Activated T-cell treated with anti-CD3 and anti-CD28 coated beads, Interleukin-2, amount 50 U/mL, for 1 hour (primary cell): ENCODE data around the gene HSPA12B.

Source experiments
- DNase-seq: peaks from one replicate; pipeline ENCODE4 v3.0.0-alpha.2; 2020

The HSPA12B gene, protein sequence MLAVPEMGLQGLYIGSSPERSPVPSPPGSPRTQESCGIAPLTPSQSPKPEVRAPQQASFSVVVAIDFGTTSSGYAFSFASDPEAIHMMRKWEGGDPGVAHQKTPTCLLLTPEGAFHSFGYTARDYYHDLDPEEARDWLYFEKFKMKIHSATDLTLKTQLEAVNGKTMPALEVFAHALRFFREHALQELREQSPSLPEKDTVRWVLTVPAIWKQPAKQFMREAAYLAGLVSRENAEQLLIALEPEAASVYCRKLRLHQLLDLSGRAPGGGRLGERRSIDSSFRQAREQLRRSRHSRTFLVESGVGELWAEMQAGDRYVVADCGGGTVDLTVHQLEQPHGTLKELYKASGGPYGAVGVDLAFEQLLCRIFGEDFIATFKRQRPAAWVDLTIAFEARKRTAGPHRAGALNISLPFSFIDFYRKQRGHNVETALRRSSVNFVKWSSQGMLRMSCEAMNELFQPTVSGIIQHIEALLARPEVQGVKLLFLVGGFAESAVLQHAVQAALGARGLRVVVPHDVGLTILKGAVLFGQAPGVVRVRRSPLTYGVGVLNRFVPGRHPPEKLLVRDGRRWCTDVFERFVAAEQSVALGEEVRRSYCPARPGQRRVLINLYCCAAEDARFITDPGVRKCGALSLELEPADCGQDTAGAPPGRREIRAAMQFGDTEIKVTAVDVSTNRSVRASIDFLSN

DNA sequence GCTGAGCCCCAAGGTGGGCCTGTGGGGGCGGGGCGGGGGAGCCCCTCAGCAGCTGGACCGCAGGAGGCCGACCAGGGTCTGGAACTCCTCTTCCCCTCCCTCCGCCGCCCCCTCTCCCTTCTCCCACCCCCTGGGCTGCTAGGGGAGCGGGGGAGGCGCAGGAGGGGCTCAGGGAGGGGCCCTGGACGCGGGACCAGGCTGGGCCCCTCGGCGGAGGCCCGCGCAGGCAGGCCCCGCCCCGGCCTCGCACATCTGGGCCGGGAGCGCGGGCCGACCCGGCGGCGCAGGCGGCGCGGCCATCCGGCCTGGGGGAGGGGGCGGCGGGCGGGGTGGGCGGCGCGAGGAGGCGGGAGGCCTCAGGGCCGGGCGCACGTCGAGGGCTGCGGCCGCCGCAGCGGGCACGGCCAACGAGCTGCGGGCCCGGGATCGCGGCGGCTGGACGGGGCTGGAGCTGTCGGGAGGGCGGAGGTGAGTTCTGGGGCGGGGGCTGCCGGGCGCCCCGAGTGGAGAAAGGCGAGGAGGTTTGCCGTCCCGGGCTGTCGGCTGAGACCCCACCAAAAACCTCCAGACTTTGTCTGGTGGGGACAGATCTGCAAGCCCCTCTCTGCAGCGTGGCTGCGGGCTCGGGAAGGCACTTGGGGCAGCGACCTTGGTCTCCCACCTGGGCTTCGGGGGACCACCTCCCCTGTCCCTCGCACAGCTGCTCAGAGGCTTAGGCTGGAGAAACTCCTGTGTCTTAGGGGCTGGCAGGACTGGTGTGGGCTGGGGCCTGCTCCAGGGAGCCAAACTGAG lies at the start of gene HSPA12B:
TSS of gene HSPA12B (plus strand) at position 359 of the 792 bp plus-strand sequence. CDS start 5,990 bp downstream, outside the sequence.
- no peak for DNase-seq

DNA sequence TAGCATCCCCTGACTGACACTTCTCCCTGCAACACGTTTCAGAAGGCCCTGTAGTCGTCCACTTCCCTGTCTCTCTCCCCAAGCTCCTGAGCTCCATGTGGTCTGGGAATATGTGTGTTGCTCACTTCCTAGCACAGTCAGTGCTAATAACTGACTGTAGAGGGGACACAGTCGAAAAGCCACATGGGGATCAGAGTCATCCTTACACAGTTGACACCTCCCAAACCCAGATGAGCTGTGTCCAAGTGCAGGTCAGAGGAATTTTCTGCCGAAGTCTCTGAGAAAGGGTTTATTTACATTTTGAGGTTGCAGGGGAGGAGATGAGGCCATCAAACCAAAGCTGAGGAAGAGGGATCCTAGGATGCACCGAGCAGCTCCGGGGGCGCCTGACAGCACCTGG lies 47.1 kb upstream of the HSPA12B start:
- no peak for DNase-seq

DNA sequence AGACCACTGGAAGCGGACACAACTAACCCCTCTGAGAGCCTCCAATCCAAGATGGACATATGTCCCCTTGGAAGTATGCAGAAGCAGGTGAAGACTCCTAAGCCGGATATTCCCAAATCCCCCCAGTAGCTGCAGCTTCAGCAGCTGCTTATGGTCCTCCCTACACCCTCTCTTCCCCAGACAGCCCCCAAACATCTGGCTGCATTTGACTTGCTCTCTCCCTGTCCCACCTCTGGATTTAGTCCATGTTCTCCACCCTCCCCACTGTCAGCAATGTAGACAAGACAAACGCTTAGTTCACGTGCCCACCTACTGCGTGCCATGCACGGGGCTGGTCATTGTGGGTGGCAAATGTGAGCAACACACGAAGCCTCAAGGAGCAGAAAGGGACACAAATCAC lies 46.1 kb upstream of the HSPA12B start:
- DNase-seq: no peak

DNA sequence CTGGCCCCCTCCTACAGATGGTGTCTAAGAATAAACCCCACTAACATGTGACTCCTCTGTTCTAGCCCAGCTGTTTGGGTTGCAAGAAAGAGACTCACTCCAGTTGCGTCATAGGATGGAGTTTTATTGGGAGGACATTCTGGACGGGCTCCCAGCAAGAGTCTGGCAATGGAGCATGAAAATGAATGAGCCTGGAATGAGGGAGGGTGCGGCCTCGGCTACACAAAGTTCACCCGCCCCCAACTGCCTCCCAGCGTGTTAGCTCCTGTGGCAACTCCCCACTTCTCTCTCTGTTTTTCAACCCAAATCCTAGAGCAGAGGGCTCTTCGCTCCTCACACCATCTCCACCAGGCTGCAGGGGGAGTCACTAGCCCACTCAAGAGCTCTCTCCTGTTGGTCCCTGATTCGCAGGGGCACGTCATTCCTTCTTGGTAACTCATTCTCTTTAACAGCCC lies 45.6 kb upstream of the HSPA12B start:
- DNase-seq: no peak

DNA sequence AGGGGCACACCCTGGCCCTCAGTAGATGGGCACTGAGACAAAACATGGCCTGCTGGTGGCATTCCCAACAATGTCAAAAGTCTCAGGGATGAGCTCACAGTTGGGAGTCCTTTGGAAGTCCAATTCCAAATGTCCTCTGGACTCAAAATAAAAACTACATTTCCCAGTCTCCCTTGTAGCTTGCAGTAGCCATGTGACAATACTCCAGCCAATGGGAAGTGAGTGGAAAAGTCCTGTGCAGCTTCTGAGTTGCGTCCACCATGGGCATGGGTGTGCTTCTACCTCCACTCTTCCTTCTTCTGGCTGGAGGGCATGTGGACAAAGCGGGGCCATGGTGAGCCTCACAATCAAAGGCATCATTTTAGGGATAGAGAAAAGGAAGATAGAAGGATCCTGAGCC lies 44.8 kb upstream of the HSPA12B start:
- DNase-seq: no peak

DNA sequence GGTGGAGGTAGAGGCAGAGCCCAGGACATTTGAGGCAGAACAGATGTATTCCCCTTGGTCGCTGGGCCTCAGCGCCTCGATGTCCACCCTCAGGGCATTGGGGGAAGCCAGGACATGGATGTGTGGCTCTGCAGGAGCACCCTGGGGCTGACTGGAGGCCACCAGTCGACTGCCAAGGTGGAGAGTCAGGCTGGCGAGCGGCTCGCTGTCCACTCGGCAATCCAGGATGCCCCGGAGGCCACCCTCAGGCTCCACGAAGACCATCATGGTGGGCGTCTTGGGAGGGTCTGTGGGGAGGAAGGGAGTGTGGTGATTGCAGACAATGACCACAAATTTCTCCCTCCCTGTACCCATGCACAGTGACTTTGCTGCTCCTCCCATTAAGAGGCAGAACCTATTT lies 42.5 kb upstream of the HSPA12B start:
- no peak for DNase-seq

DNA sequence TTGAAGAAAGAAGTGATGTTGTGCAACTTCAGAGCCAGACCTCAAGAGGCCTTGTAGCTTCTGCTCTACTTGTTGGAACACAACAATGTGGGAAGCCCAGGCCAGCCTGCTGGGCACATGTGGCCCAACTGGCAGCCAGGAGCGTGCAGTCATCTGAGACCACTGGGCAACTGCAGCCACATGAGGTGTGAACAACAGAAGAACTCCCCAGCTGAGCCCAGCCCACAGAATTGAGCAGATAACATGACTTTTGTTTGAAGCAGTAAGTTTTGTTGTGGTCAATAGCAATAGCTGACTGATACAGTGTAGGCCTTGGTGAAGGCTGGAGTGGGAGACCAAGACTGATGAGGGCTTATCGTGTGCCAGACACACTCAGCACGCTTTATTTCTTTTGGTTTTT lies 42.1 kb upstream of the HSPA12B start:
- DNase-seq: no peak

DNA sequence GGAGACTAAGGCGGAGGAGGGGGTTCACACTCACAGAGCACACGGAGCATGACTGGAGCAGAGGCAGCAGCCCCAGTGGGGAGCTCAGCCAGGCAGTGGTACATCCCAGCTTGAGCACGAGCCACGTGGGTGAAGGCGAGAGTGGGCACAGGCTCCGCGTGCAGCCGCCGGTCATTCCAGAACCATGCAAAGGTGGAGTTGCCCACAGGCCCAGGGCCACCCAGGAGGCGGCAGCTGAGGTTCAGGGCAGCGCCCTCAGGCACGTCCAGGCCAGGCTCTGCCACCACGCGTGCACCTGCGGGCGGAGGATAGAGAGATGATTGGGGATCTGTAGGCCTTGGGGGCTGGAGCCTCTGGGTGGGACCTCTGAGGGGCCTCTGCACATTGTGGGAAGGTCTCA lies 41.2 kb upstream of the HSPA12B start:
- DNase-seq: no peak

DNA sequence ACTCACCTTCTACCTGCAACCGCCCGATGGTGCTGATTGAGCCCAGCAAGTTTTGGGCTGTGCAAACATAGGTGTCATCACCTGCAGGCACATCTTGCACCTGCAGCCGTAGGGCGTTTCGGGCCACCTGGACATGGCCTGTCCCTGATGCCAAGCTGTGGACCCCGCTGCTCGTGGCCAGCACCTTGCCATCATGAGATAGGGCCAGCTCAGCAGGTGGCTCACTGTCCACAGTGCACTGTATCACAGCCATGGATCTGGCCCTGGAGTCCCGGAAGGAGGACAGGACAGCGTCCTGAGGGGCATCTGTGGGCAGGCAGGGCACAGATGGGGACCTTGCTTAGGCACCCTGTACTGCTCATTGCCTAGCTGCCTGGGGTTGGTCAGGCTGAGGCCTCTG lies 40.6 kb upstream of the HSPA12B start:
- no peak for DNase-seq

DNA sequence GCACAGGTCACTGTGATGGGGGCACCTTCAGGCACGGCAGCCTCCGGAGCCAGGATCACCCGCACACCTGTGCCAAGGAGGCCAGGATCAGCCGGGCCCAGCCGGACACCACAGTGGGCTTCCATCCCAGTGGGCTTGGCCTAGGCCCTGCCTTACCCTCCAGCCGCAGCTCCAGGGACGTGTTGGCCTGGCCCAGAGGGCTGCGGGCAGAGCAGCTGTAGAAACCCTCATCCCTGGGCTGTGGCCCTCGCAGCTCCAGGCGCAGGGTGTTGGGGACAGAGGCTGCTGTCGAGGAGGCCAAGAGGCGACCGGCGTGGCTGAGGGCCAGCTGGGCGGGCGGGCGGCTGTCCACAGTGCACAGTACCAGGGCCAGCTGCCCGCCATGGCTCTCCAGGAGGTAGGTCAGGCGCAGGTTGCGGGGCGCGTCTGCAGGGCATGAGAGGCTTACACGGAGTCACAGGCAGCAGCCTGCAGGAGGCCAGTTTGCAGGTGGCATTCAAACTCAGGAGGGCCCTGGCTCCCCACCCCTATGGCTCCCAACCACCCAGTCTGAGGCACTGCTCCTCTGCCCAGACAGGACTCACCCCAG lies 39.7 kb upstream of the HSPA12B start:
- DNase-seq: no peak

DNA sequence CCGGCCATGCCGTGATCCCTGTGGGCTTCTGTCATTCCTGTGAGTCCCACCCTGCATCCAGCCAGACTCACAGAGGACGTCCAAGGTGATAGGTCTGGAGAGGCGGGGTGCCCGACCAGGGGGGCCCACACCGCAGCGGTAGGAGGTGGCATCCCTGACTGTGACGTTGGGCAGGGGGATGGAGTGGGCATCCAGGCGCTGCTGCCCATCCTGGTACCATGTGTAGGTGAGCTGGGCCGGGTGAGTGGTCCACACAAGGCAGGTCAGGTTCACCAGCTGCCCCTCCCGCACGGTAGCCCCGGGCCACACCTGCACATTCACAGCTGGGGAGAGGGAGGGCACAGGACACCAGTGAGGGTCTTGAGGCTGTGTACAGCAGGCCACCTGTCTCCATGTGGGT lies 39.1 kb upstream of the HSPA12B start:
- DNase-seq: no peak

DNA sequence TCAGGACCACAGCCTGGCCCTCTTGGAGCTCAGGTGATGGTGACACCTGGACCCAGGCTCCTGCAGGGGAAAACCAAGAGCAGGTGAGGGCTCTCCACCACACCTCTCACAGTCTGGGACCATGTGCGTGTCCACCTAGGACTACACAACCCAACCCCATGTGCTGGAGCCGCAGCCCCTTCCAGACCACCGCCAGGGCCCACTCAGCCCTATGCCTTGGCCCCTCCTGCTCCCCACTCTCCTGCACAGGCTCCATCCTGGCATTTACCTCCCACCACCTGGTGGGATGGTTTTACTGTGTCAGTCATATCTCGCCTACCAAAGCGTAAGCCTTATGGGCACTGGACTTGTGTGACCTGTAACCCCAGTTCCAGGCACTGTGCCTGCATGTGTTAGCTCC lies 37.6 kb upstream of the HSPA12B start:
- DNase-seq: no peak

DNA sequence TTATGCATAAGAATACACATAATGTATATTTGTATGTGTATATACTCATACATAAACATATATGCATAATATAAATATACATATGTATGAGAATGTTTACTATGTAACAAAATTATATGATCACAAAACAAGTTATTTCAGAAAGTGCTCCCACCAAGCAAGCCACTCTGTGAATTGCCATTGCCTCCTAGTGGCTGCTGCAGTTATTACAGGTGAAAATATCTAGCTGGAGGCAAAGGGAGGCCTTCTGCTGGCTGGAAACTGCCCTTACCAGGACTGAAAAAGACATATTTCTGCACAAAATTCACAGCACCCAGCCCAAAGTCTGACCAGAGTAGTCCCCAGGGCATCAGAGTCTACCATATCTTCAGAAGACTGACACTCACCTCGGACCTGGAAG lies 36.3 kb upstream of the HSPA12B start:
- DNase-seq: no peak

DNA sequence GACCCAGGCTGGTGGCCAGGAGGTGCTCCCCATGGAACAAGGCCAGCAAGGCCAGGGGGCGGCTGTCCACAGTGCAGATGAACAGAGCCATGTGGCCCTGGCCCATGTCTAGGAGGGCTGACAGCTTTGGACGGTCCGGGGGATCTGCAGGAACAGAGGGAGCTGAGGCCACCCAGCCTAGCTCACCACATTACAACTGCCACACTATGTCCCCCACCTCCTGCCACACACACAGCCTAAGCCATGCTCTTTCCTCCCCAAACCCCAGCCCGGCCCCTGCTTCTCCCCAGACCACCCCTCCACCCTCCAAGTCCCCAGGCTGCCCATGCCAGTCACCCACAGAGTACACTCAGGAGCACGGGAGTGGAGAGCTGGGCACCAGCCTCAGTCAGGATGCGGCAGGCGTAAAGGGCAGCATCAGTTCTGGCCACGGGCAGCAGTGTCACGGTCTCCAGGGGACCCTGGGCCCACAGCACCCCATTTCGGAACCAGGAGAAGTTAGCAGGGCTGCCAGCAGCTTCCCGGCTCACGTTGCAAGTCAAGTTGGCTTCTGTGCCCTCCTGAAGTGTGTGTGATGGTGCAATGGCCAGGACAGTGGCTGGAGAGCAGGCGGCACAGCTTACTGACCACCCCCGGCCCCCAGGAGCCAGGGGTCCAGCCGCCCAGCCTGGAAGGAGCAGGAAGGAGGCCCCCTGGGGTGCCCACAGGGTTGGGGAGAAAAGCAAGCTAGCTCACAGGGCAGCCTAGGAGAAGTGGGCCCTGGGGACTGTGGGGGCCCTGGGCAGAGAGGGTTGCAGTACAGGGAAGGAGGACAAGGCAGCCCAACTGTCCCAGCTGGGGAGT lies 35.5 kb upstream of the HSPA12B start:
- DNase-seq: no peak

DNA sequence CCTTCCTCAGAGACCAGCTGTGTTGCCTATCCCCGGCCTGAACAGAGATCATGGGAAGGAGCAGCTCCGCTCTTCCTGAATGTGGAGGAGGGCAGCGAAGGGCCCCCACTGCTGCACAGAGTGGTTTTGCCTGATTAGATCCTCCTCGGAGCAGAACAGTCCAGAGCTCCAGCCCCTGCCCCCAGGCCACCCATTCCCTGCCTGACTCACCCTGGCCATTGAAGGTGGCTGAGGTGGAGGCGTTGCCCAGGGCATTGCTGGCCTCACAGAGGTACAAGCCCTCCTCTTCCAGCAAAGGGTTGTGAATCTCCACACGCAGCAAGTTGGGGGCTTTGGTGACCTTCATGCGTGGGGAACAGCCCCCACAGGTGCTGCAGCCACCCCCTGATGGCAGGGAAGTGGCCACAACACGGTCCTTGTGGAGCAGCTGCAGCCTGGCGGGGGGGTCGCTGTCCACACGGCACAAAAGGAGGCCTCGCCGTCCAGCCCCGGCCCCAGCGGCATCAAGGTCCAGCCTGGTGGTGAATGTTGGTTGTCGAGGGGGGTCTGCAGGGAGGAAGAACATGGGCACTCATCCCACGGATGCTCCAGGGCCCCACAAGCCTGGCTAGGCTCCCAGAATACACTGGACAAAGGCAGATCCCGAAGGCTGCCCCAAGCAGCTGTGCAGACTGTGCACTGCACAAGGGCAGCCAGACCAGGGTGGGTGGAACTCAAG lies 34.7 kb upstream of the HSPA12B start:
- DNase-seq: no peak

DNA sequence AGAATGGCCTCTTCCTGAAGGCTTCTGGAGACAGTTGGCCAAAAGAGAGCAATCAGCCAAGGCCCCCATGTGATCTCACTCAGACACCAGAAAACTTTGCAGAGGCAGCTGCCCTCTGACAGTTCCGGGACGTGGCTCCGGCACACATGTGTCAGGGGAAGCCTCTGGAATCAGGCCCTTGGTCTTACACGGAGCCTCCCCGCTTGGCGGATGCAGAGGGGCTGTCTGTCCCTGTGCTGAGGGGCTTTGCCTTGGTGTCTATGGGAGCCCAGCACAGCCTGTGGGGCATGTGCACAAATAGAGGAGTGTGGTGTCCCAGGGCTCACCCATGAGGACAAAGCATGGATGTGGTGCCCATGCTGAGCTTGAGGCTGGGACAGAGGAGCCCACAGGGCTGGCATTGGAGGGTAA lies 33.9 kb upstream of the HSPA12B start:
- DNase-seq: no peak

DNA sequence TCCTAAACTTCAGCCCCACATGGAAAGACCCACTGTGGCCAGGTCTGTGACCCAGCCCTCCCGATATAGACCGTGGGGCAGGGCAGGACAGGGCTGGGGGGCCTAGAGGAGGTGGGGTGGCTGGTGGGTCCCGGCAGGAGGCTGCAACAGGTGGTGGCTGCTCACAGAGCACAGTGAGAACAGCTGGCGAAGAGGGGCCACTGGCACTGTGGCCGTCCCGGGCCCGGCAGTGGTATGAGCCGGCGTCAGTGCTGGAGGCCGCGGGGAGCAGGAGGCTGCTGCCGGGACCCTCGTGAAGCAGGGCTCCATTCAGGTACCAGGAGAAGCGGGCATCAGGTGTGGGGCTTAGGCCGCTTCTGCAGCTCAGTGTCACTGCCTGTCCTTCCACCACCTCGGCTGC lies 33.4 kb upstream of the HSPA12B start:
- DNase-seq: no peak

DNA sequence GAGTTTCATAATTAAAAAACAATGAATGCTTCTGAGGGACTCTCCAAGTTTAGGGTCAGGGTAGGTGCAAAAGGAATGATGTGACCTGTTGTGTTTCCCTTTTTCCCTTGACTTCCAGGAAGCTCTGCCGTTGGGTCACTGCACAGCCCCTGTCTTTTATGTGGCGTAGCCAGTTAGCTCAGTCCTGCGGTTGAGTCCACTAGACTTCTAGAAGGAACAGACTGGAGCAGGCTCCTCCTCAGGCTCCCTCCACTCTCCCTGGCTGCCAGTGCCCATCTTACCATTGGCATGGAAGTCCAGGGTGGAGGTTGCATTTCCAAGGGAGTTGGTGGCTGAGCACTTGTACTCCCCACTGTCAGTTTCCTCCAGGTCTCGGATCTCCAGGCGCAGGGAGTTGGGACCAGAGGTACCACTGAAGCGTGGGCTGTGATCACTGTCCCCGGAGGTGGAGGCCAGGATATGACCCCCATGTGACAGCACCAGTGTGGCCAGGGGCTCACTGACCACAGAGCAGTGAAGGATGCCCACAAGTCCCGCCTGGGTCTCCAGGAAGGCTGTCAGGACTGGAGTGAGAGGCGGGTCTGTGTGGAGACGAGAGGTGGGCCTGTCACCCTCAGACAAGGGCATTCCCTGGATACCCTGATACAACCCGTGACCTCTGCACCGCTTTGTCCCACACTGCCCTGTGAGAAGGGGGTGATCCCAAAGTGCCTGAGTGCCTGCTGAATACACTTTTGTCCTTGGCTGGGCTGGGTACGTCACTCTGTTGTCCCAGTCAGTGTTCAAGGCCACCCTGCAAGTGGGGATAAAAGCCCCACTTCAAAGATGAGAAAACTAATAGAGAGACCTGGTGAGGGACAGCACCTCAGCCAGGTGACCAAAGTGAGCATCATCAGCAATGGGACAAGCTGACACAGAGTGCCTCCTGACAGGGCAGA lies 31.2 kb upstream of the HSPA12B start:
- DNase-seq: no peak

DNA sequence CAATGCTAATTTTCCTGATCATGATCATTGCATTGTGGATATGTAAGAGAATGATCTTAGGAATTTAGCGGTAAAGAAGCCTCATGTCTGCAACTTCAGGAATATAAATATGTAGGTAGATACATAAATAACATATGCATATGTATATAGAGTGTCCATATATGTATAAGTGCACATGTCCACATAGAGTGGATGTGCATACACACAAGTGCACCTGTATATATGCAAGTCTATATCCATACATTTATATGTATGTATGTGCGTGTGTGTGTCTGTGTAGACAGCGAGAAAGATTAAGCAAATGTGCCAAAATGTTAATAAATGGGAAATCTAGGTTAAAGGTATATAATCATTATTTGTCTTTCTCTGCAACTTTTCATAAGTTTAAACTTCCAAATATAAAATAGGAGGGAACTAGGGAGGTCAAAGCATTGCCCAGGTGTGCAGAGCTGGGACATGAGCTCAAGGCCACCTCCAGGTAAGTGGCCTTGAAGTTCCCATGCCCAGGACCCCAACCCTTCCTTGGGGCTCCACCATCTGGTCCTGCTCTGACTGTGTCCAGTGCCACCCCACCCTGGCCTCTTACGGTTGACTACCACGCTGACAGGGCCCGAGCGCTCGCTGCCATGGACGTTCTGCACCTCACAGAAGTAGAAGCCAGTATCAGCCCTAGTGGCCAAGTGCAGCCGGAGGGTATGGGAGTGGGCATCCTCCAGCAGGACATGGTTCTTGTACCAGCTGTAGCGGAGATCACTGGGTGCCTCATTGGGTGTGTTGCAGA lies 29.7 kb upstream of the HSPA12B start:
- DNase-seq: no peak

DNA sequence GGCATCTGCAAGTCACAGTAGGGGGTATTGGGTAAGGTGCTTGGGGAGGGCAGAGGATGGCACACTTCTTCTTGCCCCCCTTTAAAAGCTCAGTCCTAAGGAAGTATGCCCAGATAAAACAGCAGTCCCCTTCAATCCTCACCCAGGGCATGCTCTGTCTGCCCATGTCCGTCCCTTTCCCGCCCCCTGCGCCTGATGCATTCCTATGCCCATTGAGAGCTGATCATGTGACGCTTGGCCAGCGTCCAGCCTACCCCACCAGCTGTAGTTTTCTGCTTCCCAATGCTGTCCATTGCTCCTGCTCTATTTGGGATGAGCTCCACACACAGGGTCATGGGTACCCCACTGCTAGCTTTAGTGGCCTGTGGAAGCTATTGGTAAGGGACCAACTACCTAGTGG lies 28.4 kb upstream of the HSPA12B start:
- no peak for DNase-seq
